Gastrocnemius medialis (tissue), 4 donors: ENCODE data around the gene EIF3D. TPM values are rescaled to one million over a fixed set of nuclear protein-coding genes. Genes with fewer than 3 reads are reported as not detected.

Source experiments
- ATAC-seq, 2 donors: fragments of 150-250 bp; one replicate each; pipeline ENCODE4 v1.9.1; 2016
- DNase-seq, 2 donors: peaks; one replicate each; pipeline ENCODE4 v3.0.0-alpha.2; 2019
- H3K27ac ChIP-seq, 4 donors: fragments of 200-600 bp; sonication (generic); 1 replicate in 1 of 4; 2 replicates in 3 of 4; pipeline ENCODE4 v1.5.1; 2016 to 2018; ENCODE audit warnings: mild to moderate bottlenecking in 2 of 4, moderate library complexity in 1 of 4
- H3K27me3 ChIP-seq, 3 donors: fragments of 200-600 bp; sonication (generic) in 2 of 3; 1 replicate in 1 of 3; 2 replicates in 2 of 3; pipeline versions ENCODE4 v1.5.1 to v1.6.0; 2016 to 2019; ENCODE audit warnings: mild to moderate bottlenecking in 1 of 3, moderate library complexity in 1 of 3
- H3K36me3 ChIP-seq, 2 donors: fragments of 200-600 bp; sonication (generic) in 1 of 2; one replicate each; pipeline ENCODE4 v1.5.1; 2017 to 2018
- H3K4me1 ChIP-seq, 2 donors: fragments of 200-600 bp; sonication (generic) in 1 of 2; one replicate each; pipeline ENCODE4 v1.5.1; 2016 to 2017; ENCODE audit warnings: mild to moderate bottlenecking in 2 of 2
- H3K4me3 ChIP-seq, 4 donors: fragments of 200-600 bp; sonication (generic) in 3 of 4; 1 replicate in 1 of 4; 2 replicates in 3 of 4; pipeline ENCODE4 v1.5.1; 2016 to 2019; ENCODE audit warnings: mild to moderate bottlenecking in 2 of 4
- H3K9me3 ChIP-seq, 3 donors: fragments of 200-600 bp; sonication (generic) in 2 of 3; 1 replicate in 1 of 3; 2 replicates in 2 of 3; pipeline ENCODE4 v1.5.1; 2016 to 2019
- POLR2A ChIP-seq, 2 donors: fragments of 450-650 bp; IDR thresholded peaks; one replicate each; pipeline ENCODE4 v1.6.1; 2017; ENCODE audit warnings: antibody characterized with exemption in 2 of 2, mild to moderate bottlenecking in 2 of 2, moderate library complexity in 2 of 2
- in situ Hi-C, 4 donors: fragments of 200-750 bp; cut with MboI; loops; one replicate each; pipeline versions ENCODE4 v1.15.0 to v1.8.0; 2017; ENCODE audit warnings: low sequenced_read_pairs in 4 of 4
- intact Hi-C: fragments of 100-400 bp; cut with DNase I; formaldehyde crosslinking; loops from one replicate; pipeline ENCODE4 v1.15.1; 2023; ENCODE audit warnings: low total_unique reads
- total RNA-seq, 4 donors: library from RNA; depleted of rRNA; stranded (reverse); fragments of >200 nt; gene quantifications; one replicate each; pipeline versions ENCODE4 v1.1.0 to v1.2.3, GENCODE V29; 2016
- TF ChIP-seq, protein P1 (sequence below), 5 experiments: fragments of 450-650 bp in 3 of 5; fragments of 200-600 bp in 2 of 5; sonication (generic) in 2 of 5; IDR thresholded peaks in 4 of 5; conservative IDR thresholded peaks in 1 of 5; 1 replicate in 4 of 5; 2 replicates in 1 of 5; pipeline ENCODE4 v1.5.1; 2016 to 2019; ENCODE audit warnings: antibody characterized with exemption in 5 of 5, mild to moderate bottlenecking in 3 of 5, moderate library complexity in 3 of 5

EIF3D gene
- total RNA-seq, 4 donors from 2014 or later, result 208 to 319 (median 290) TPM

DNA sequence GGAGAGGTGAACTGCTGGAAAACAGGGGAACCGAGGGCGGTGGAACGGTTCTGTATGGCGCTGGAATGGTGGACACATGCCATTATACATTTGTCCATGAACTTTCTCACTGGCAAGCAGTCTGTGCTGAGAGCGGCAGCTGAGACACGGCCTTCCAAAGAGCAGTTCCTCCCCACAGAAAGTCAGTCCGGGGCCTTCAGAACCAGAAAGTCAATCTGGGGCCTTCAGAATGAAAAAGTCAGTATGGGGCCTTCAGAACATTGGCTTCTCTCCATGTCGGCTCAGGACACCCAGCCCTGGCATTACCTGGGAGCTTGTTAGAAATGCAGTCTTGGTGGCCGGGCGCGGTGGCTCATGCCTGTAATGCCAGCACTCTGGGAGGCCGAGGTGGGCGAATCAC lies 56.3 kb downstream of the EIF3D start:
- TF ChIP-seq, protein P1, sequence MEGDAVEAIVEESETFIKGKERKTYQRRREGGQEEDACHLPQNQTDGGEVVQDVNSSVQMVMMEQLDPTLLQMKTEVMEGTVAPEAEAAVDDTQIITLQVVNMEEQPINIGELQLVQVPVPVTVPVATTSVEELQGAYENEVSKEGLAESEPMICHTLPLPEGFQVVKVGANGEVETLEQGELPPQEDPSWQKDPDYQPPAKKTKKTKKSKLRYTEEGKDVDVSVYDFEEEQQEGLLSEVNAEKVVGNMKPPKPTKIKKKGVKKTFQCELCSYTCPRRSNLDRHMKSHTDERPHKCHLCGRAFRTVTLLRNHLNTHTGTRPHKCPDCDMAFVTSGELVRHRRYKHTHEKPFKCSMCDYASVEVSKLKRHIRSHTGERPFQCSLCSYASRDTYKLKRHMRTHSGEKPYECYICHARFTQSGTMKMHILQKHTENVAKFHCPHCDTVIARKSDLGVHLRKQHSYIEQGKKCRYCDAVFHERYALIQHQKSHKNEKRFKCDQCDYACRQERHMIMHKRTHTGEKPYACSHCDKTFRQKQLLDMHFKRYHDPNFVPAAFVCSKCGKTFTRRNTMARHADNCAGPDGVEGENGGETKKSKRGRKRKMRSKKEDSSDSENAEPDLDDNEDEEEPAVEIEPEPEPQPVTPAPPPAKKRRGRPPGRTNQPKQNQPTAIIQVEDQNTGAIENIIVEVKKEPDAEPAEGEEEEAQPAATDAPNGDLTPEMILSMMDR (IDR thresholded peaks at IDR 0.05 in 4 of 5, conservative IDR thresholded peaks at IDR 0.05 in 1 of 5), result no peak
- no peak for TF ChIP-seq POLR2A (IDR thresholded peaks at IDR 0.05)
- Histone ChIP-seq H3K27me3 (no peaks in the 10 kb centered on the region), H3K4me1 (peaks cover 24 to 32% of the 10 kb centered on the region in 2 donors), H3K36me3 (peaks cover 0 to 53% of the 10 kb centered on the region in 2 donors), H3K27ac (peak overlapping the region in 3 of 4 donors; percentile 91 to 98 (median 92)), H3K4me3 (no peak overlapping the region), H3K9me3 (no peaks in the 10 kb centered on the region)
- no peak for DNase-seq
- intact Hi-C loops, result no loop called here
- ATAC-seq, result no peak
- in situ Hi-C loops, result no loop called here

DNA sequence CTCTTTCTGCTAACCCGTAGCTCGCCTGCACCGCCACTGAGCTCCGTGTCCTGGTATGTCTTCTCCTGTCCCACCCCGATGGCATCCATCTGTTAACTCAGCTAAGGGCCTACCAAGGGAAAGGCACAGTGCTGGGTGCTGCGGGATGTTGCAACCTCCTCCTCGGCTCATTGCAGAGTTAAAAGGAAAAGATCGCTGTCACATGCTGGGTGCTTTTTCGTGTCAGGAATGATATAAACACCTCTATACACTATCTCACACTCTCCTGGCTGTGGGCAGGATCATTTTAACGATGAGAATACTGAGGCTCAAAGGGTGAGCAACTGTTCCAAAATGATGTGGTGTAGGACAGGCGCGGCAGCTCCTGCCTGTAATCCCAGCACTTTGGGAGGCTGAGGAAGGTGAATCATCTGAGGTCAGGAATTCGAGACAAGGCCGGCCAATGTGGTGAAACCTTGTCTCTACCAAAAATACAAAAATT lies 57.6 kb downstream of the EIF3D start:
- Histone ChIP-seq H3K27ac (peak overlapping the region; percentile 91 to 98 (median 94)), H3K4me1 (peaks cover 37 to 38% of the 10 kb centered on the region in 2 donors), H3K9me3 (no peaks in the 10 kb centered on the region), H3K36me3 (peaks cover 0 to 39% of the 10 kb centered on the region in 2 donors), H3K4me3 (no peak overlapping the region), H3K27me3 (no peaks in the 10 kb centered on the region)
- no peak for TF ChIP-seq POLR2A (IDR thresholded peaks at IDR 0.05)
- TF ChIP-seq, protein P1 (IDR thresholded peaks at IDR 0.05 in 4 of 5, conservative IDR thresholded peaks at IDR 0.05 in 1 of 5), result no peak
- no peak for DNase-seq
- intact Hi-C loops (loop anchor here (2.0 kb wide), 1 partner anchor 85 kb away; the partner anchor contains the start of gene MYH9), in situ Hi-C loops (no loop called here)
- ATAC-seq, result no peak

DNA sequence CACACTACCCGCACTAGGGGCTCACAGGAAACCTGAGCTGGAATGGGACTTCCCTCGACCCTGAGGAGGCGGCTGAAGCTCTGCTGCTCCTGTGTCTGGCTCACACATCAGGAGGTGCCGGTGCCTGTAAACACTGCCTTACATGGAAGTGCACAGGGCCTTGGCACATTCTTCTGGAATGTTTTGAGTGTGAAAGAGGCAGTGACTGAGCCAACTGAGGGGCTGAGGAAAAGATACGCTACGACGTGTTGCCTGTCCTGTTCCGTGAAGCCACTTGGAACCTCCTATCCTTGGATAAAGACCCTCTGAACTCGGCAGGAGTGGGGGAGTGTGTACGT lies 58.0 kb downstream of the EIF3D start:
- intact Hi-C loops, result loop anchor here (1.0 to 2.0 kb wide), 2 partner anchors 84 to 170 kb away; partner anchors contain the start of gene MYH9
- peaks cover 42% of the 10 kb centered on the region in 2 donors for H3K4me1 ChIP-seq
- peak overlapping the region; percentile 91 to 98 (median 94) for H3K27ac ChIP-seq

GRCh38 chr22:36470162-36470993 lies 58.6 kb downstream of the EIF3D start:
- in situ Hi-C loops (no loop called here), intact Hi-C loops (loop anchor here (1.0 to 2.0 kb wide), 2 partner anchors 84 to 169 kb away; partner anchors contain the start of gene MYH9)
- peaks cover 47 to 48% of the 10 kb centered on the region in 2 donors for H3K4me1 ChIP-seq
- H3K27ac ChIP-seq, result peak overlapping the region; percentile 91 to 98 (median 94)
- H3K9me3 ChIP-seq, result no peaks in the 10 kb centered on the region
- TF ChIP-seq, protein P1 (IDR thresholded peaks at IDR 0.05 in 4 of 5, conservative IDR thresholded peaks at IDR 0.05 in 1 of 5), result peak; percentile 85 to 98 (median 96)
- TF ChIP-seq POLR2A (IDR thresholded peaks at IDR 0.05), result no peak
- peaks cover 0 to 29% of the 10 kb centered on the region in 2 donors for H3K36me3 ChIP-seq
- no peaks in the 10 kb centered on the region for H3K27me3 ChIP-seq
- H3K4me3 ChIP-seq, result no peak overlapping the region
- DNase-seq (peak; percentile 68 to 83), ATAC-seq (peak; percentile 50 to 55)

More for the DNA sequence above, 58.0 kb downstream of the EIF3D start:
- TF ChIP-seq, protein P1 (IDR thresholded peaks at IDR 0.05 in 4 of 5, conservative IDR thresholded peaks at IDR 0.05 in 1 of 5), result no peak
- TF ChIP-seq POLR2A (IDR thresholded peaks at IDR 0.05), result no peak
- Histone ChIP-seq H3K36me3 (peaks cover 0 to 35% of the 10 kb centered on the region in 2 donors), H3K9me3 (no peaks in the 10 kb centered on the region), H3K4me3 (no peak overlapping the region), H3K27me3 (no peaks in the 10 kb centered on the region)
- in situ Hi-C loops, result no loop called here
- DNase-seq (no peak), ATAC-seq (no peak)
